DND-41 (cell line): ENCODE measurements around the gene PSMD8.

Experiments
- ATAC-seq: fragments of 200-7000 bp; cut with Tn5 transposase; 3 replicates; pipeline ENCODE4 v1.9.1; 2021; ENCODE audit warnings: low read depth; ENCODE audit not compliant: insufficient read depth
- DNase-seq: peaks from one replicate; pipeline ENCODE4 v3.0.0-alpha.2; 2020
- H2AFZ ChIP-seq: 2 replicates; pipeline ENCODE4 v1.6.0; 2012; ENCODE audit warnings: low read depth, low read length
- H3K27ac ChIP-seq: 2 replicates; pipeline ENCODE4 v1.5.1; 2012; ENCODE audit warnings: low read length, inconsistent platforms
- H3K27me3 ChIP-seq: fragments of 200-600 bp; sonication (generic); 2 replicates; pipeline ENCODE4 v1.6.0; 2012; ENCODE audit warnings: low read length, mild to moderate bottlenecking, inconsistent platforms; ENCODE audit not compliant: insufficient read depth, poor library complexity
- H3K36me3 ChIP-seq: 2 replicates; pipeline ENCODE4 v1.5.1; 2012; ENCODE audit warnings: low read length, inconsistent platforms; ENCODE audit not compliant: insufficient read depth
- H3K4me1 ChIP-seq: 2 replicates; pipeline ENCODE4 v1.5.1; 2012; ENCODE audit warnings: mild to moderate bottlenecking, low read length; ENCODE audit not compliant: insufficient read depth
- H3K4me2 ChIP-seq: 2 replicates; pipeline ENCODE4 v1.6.0; 2012; ENCODE audit warnings: mild to moderate bottlenecking, moderate library complexity, low read length, inconsistent platforms; ENCODE audit not compliant: insufficient read depth
- H3K4me3 ChIP-seq, 2 experiments: fragments of 200-600 bp in 1 of 2; shearing (Covaris generic) in 1 of 2; 2 replicates each; pipeline ENCODE4 v1.5.1; 2012 to 2016; ENCODE audit warnings: inconsistent platforms in 2 of 2, low read length in 2 of 2, mild to moderate bottlenecking in 2 of 2, low read depth in 1 of 2, moderate library complexity in 1 of 2
- H3K79me2 ChIP-seq: 2 replicates; pipeline ENCODE4 v1.6.0; 2012; ENCODE audit warnings: low read length, inconsistent platforms; ENCODE audit not compliant: insufficient read depth
- H3K9ac ChIP-seq: 2 replicates; pipeline ENCODE4 v1.6.0; 2012; ENCODE audit warnings: low read depth, mild to moderate bottlenecking, inconsistent platforms, low read length, moderate library complexity
- H3K9me3 ChIP-seq: 2 replicates; pipeline ENCODE4 v1.5.1; 2012; ENCODE audit warnings: low read length, moderate library complexity, mild to moderate bottlenecking, inconsistent platforms; ENCODE audit not compliant: insufficient read depth, severe bottlenecking
- H4K20me1 ChIP-seq: 2 replicates; pipeline ENCODE4 v1.6.0; 2012; ENCODE audit warnings: low read length; ENCODE audit not compliant: insufficient read depth
- EZH2 ChIP-seq: IDR thresholded peaks from 3 replicates; pipeline ENCODE4 v1.6.1; 2012; ENCODE audit warnings: borderline replicate concordance, low read depth, mild to moderate bottlenecking, moderate library complexity, low read length, inconsistent platforms; ENCODE audit not compliant: severe bottlenecking
- TF ChIP-seq, protein P1 (sequence below): IDR thresholded peaks from 2 replicates; pipeline ENCODE4 v1.5.1; 2012; ENCODE audit warnings: borderline replicate concordance, low read length, moderate library complexity, mild to moderate bottlenecking; ENCODE audit not compliant: poor library complexity, severe bottlenecking; ENCODE audit errors: extremely low read depth

PSMD8 gene

GRCh38 chr19:38400361-38400760, 26.0 kb downstream of the PSMD8 start:
- Histone ChIP-seq H3K79me2 (peaks cover 10% of the 10 kb centered on the region; the same call in 1 of the 2 replicates), H3K4me3 (no peak overlapping the region), H3K9ac (no peak overlapping the region), H3K27ac (no peak overlapping the region), H2AFZ (no peak overlapping the region), H3K36me3 (peaks cover 7% of the 10 kb centered on the region; the same call in 1 of the 2 replicates), H3K27me3 (no peaks in the 10 kb centered on the region), H3K9me3 (no peaks in the 10 kb centered on the region), H4K20me1 (no peaks in the 10 kb centered on the region), H3K4me1 (peaks cover 20% of the 10 kb centered on the region), H3K4me2 (no peak overlapping the region)
- TF ChIP-seq, protein P1, sequence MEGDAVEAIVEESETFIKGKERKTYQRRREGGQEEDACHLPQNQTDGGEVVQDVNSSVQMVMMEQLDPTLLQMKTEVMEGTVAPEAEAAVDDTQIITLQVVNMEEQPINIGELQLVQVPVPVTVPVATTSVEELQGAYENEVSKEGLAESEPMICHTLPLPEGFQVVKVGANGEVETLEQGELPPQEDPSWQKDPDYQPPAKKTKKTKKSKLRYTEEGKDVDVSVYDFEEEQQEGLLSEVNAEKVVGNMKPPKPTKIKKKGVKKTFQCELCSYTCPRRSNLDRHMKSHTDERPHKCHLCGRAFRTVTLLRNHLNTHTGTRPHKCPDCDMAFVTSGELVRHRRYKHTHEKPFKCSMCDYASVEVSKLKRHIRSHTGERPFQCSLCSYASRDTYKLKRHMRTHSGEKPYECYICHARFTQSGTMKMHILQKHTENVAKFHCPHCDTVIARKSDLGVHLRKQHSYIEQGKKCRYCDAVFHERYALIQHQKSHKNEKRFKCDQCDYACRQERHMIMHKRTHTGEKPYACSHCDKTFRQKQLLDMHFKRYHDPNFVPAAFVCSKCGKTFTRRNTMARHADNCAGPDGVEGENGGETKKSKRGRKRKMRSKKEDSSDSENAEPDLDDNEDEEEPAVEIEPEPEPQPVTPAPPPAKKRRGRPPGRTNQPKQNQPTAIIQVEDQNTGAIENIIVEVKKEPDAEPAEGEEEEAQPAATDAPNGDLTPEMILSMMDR = no peak
- no peak for TF ChIP-seq EZH2
- ATAC-seq (no peak), DNase-seq (no peak)

- Histone ChIP-seq H3K9me3 (no peaks in the 10 kb centered on the region), H3K4me3 (no peak overlapping the region), H3K9ac (no peak overlapping the region), H2AFZ (no peak overlapping the region), H3K4me1 (peaks cover 20% of the 10 kb centered on the region), H4K20me1 (no peaks in the 10 kb centered on the region), H3K27ac (no peak overlapping the region), H3K4me2 (no peak overlapping the region), H3K36me3 (peaks cover 10% of the 10 kb centered on the region; the same call in 1 of the 2 replicates), H3K27me3 (no peaks in the 10 kb centered on the region), H3K79me2 (peaks cover 10% of the 10 kb centered on the region; the same call in 1 of the 2 replicates)
- ATAC-seq = no peak
- no peak for DNase-seq
- TF ChIP-seq, protein P1 = no peak
- no peak for TF ChIP-seq EZH2
These were observed 26.8 kb downstream of the PSMD8 start for GRCh38 chr19:38401148-38401547.

DNA sequence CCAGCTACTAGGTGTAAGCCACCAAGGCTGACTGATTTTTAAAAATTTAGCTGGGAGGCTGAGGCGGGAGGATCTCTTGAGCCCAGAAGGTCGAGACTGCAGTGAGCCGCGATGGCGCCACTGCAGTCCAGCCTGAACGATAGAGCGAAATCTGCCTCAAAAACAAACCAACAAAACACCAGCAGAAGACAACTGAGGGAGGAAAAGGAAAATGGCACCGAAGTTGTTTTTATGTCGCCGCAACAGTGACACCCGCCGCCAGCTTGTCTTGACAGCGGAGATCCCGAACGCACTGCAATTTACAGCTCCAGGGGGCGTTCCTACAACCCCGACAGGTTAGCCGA, 28.2 kb downstream of the PSMD8 start:
- H4K20me1 ChIP-seq = no peaks in the 10 kb centered on the region
- H3K27ac ChIP-seq = peak overlapping the region; percentile 61
- ATAC-seq (no peak), DNase-seq (no peak)
- no peak for TF ChIP-seq EZH2
- TF ChIP-seq, protein P1 = no peak
- peak overlapping the region; percentile 21 to 60; a peak in 3 of 4 replicates for H3K4me3 ChIP-seq
- peaks cover 10% of the 10 kb centered on the region; the same call in 1 of the 2 replicates for H3K79me2 ChIP-seq
- H3K4me2 ChIP-seq = peak overlapping the region; percentile 84
- H3K9ac ChIP-seq = peak overlapping the region; percentile 58
- H3K9me3 ChIP-seq = no peaks in the 10 kb centered on the region
- peak overlapping the region; percentile 87 for H2AFZ ChIP-seq
- H3K36me3 ChIP-seq = peaks cover 19% of the 10 kb centered on the region
- H3K27me3 ChIP-seq = no peaks in the 10 kb centered on the region
- peaks cover 20% of the 10 kb centered on the region for H3K4me1 ChIP-seq

DNA sequence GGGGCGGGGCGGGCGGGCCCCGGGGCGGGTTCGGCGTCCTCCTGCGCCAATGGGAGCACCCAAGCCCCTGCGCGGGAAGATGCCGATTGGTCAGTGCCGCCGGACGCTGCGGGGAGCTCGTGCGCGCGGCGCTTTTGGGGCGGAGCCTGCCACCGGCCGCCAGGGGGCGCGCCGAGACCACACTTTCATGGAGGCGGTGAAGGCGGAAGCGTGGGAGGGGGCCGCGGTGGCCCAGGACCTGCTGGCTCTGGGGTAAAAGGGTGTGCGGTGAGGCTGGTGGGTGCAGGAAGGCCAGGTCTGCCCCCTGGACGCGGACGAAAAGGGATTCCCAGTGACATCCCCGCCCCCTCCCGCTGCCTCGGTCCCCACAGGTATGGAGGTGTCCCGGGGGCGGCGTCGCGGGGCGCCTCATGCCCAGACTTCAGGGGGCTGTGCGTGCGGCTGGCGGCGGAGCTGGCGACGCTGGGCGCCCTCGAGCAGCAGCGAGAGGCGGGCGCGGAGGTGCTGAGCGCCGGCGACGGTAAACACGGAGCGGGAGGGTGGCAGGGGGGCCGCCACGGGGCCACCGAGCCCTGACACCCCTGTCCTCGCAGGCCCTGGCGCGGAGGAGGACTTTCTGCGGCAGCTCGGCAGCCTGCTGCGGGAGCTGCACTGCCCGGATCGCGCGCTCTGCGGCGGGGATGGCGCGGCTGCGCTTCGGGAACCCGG, 28.8 kb downstream of the PSMD8 start, which contains the start of gene FAM98C:
TSS of gene FAM98C (plus strand) at position 127 of the 708 bp plus-strand sequence. CDS start at position 188, 61 bp downstream.
- peak; percentile 96 for ATAC-seq
- Histone ChIP-seq H4K20me1 (no peaks in the 10 kb centered on the region), H3K27ac (peak within 1 kb of the TSS; percentile 76), H3K79me2 (peaks cover 10% of the 10 kb centered on the region; the same call in 1 of the 2 replicates), H3K9me3 (no peaks in the 10 kb centered on the region), H2AFZ (peak within 1 kb of the TSS; percentile 99), H3K9ac (peak within 1 kb of the TSS; percentile 91), H3K4me1 (peaks cover 20% of the 10 kb centered on the region), H3K36me3 (peaks cover 19% of the 10 kb centered on the region), H3K27me3 (no peaks in the 10 kb centered on the region), H3K4me3 (peak within 1 kb of the TSS; percentile 63 to 95), H3K4me2 (peak within 1 kb of the TSS; percentile 99)
- TF ChIP-seq EZH2 = no peak
- TF ChIP-seq, protein P1 = peak; percentile 91
- DNase-seq = peak; percentile 97
